ENCODE measurements around the gene ZNF668.

- no peak for TF ChIP-seq EZH2 (optimal IDR thresholded peaks at IDR 0.05; ENCODE audit: low read depth, low read length)
- no peak for TF ChIP-seq CTCF (IDR thresholded peaks at IDR 0.05; ENCODE audit: low read length)
Observed at GRCh38 chr16:31110106-31111034, 36.3 kb upstream of the ZNF668 start.
